Activated T-cell treated with anti-CD3 and anti-CD28 coated beads, Interleukin-2, amount 50 U/mL, for 72 hours (primary cell): ENCODE data around the gene DRC3. TPM values are rescaled to one million over a fixed set of nuclear protein-coding genes. Genes with fewer than 3 reads are reported as not detected.

Experiments
- ATAC-seq, 2 donors: fragments of 150-1000 bp; cut with Tn5 transposase; replicated peaks in 1 of 2; 2 replicates each; pipeline ENCODE4 v1.10.0; 2021; ENCODE audit warnings: moderate library complexity in 2 of 2, mild to moderate bottlenecking in 1 of 2
- DNase-seq, 2 donors: peaks; one replicate each; pipeline ENCODE4 v3.0.0; 2021 to 2022; ENCODE audit warnings: mixed read lengths in 1 of 2
- H3K27ac Mint-ChIP-seq: one replicate; pipeline ENCODE4 v1.8.0; 2022; ENCODE audit warnings: mild to moderate bottlenecking, moderate library complexity, mixed read lengths
- H3K27me3 Mint-ChIP-seq: one replicate; pipeline ENCODE4 v1.8.0; 2022; ENCODE audit warnings: low read depth, mixed read lengths
- H3K36me3 Mint-ChIP-seq, 2 donors: one replicate each; pipeline ENCODE4 v1.8.0; 2022; ENCODE audit warnings: mixed read lengths in 2 of 2, mild to moderate bottlenecking in 1 of 2; ENCODE audit not compliant: insufficient read depth in 2 of 2
- H3K4me1 Mint-ChIP-seq: one replicate; pipeline ENCODE4 v1.8.0; 2022; ENCODE audit warnings: low read depth, mixed read lengths
- H3K4me3 Mint-ChIP-seq, 2 donors: one replicate each; pipeline ENCODE4 v1.8.0; 2022; ENCODE audit warnings: mild to moderate bottlenecking in 2 of 2, mixed read lengths in 2 of 2, moderate library complexity in 2 of 2
- H3K9me3 Mint-ChIP-seq, 2 donors: one replicate each; pipeline ENCODE4 v1.8.0; 2022; ENCODE audit warnings: mixed read lengths in 2 of 2
- total RNA-seq, 2 donors: library from RNA; stranded (reverse); gene quantifications; one replicate each; pipeline ENCODE4 v1.2.3, GENCODE V29; 2022

The DRC3 gene
- total RNA-seq, 2 donors from 2014 or later = 0.39 to 0.43 TPM

- ATAC-seq (no peak), DNase-seq (no peak)
- H3K27ac Mint-ChIP-seq = no peak overlapping the region
- no peak overlapping the region for H3K4me3 Mint-ChIP-seq
- peaks cover 37% of the 10 kb centered on the region for H3K4me1 Mint-ChIP-seq
- no peaks in the 10 kb centered on the region for H3K27me3 Mint-ChIP-seq
- H3K9me3 Mint-ChIP-seq = no peaks in the 10 kb centered on the region
- no peaks in the 10 kb centered on the region for H3K36me3 Mint-ChIP-seq
These were observed 56.4 kb downstream of the DRC3 start for GRCh38 chr17:18028952-18029540.

DNA sequence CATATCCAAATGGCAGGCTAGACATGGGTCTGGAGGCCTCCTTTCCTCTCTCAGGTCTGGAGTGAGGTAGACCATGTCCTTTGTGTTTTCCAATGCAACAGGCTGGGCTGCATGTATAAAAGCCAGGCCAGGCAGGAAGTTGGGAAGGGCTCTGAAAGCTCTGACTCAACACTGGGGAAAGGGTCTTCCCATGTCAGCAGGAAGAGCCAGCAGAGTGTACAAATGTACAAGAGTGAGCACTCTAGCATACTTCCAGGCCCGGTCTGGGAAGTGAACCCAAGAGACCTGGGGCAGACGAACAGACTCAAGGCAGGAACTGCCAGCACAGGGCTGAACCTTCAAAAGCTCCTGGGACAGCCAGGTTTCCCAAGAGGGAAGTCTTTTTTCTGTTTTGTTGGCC, 59.3 kb downstream of the DRC3 start:
- no peaks in the 10 kb centered on the region for H3K36me3 Mint-ChIP-seq
- no peak for ATAC-seq
- H3K4me3 Mint-ChIP-seq = no peak overlapping the region
- no peaks in the 10 kb centered on the region for H3K27me3 Mint-ChIP-seq
- DNase-seq = no peak
- H3K4me1 Mint-ChIP-seq = peaks cover 19% of the 10 kb centered on the region
- no peaks in the 10 kb centered on the region for H3K9me3 Mint-ChIP-seq
- no peak overlapping the region for H3K27ac Mint-ChIP-seq

DNA sequence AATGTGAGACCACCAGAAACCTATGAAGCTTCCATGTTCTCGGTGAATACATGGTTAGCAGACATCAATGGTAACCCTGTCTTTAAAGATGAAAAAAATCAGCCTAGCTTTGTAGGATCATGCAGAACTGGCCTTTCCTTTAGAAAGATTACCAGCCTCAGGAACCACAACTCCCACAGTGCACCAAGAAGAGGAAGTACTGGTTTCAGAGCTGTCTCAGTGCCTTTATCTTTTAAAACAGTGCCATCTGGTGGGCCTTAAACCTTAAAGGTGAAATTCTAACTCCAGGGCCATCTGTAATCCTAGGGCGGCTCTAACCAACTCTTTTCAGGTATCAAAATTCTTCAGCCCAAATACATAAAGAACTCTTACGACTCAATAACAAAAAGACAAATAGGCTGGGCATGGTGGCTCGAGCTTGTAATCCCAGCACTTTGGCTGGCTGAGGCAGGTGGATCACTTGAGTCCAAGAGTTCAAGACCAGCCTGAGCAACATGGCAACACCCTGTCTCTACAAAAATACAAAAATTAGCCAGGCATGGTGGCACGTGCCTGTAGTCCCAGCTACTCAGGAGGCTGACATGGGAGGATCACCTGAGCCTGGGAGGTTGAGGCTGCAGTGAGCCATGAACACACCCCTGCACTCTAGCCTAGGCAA, 60.9 kb downstream of the DRC3 start:
- no peak overlapping the region for H3K27ac Mint-ChIP-seq
- peaks cover 34% of the 10 kb centered on the region for H3K4me1 Mint-ChIP-seq
- ATAC-seq (peak; percentile 64 to 73), DNase-seq (peak; percentile 62 to 65)
- no peaks in the 10 kb centered on the region for H3K9me3 Mint-ChIP-seq
- peaks cover 0 to 4% of the 10 kb centered on the region in 2 donors for H3K36me3 Mint-ChIP-seq
- H3K4me3 Mint-ChIP-seq = no peak overlapping the region
- no peaks in the 10 kb centered on the region for H3K27me3 Mint-ChIP-seq

GRCh38 chr17:18035704-18036103, 63.0 kb downstream of the DRC3 start:
- Mint-ChIP-seq H3K9me3 (no peaks in the 10 kb centered on the region), H3K36me3 (peaks cover 8 to 14% of the 10 kb centered on the region in 2 donors), H3K4me3 (no peak overlapping the region), H3K4me1 (peaks cover 42% of the 10 kb centered on the region), H3K27ac (no peak overlapping the region), H3K27me3 (no peaks in the 10 kb centered on the region)
- ATAC-seq (no peak), DNase-seq (no peak)

- no peak for ATAC-seq
- peaks cover 8 to 15% of the 10 kb centered on the region in 2 donors for H3K36me3 Mint-ChIP-seq
- no peaks in the 10 kb centered on the region for H3K9me3 Mint-ChIP-seq
- H3K27ac Mint-ChIP-seq = peak overlapping the region; percentile 10
- peak overlapping the region; percentile 81 to 93 for H3K4me3 Mint-ChIP-seq
- no peak for DNase-seq
- peaks cover 54% of the 10 kb centered on the region for H3K4me1 Mint-ChIP-seq
- no peaks in the 10 kb centered on the region for H3K27me3 Mint-ChIP-seq
These were observed 64.8 kb downstream of the DRC3 start for GRCh38 chr17:18037486-18037885.

DNA sequence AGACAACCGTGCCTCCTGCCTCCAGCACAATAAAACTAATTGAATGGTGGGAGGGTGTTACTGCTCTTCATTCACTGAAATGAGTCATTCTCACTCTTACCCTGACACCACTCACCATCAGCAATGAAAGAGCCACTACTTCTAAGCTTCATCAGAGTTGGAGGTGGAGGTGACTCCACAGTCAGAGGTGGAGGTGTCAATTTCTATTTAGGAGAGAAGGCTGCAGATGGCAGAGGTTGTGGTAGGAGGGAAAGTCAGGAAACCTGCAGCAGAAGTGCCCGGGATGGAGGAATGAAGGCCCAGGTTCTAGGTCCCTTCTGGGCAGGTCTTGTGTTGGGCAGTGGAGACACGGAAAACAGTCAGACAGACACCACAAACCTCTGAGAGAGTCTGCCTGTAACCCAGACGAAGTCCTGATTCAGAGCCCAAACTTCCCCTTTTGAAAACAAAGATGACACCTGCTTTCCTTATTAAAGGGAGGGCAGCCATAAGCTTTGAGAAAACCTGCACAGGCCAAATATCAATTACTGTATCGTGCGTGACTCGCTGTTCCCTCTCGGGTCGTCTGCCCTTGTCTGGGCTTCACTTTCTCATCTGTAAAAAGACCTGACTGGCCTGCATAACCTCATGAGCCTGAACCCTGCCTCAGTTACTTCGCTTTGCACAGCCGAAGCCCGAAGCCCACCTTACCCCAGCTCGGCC, 65.6 kb downstream of the DRC3 start:
- H3K4me3 Mint-ChIP-seq = peak overlapping the region; percentile 81 to 93
- H3K27ac Mint-ChIP-seq = peak overlapping the region; percentile 10
- no peaks in the 10 kb centered on the region for H3K27me3 Mint-ChIP-seq
- ATAC-seq = peak; percentile 41 to 44
- peak; percentile 33 to 45 for DNase-seq
- H3K9me3 Mint-ChIP-seq = no peaks in the 10 kb centered on the region
- peaks cover 8 to 15% of the 10 kb centered on the region in 2 donors for H3K36me3 Mint-ChIP-seq
- peaks cover 58% of the 10 kb centered on the region for H3K4me1 Mint-ChIP-seq

DNA sequence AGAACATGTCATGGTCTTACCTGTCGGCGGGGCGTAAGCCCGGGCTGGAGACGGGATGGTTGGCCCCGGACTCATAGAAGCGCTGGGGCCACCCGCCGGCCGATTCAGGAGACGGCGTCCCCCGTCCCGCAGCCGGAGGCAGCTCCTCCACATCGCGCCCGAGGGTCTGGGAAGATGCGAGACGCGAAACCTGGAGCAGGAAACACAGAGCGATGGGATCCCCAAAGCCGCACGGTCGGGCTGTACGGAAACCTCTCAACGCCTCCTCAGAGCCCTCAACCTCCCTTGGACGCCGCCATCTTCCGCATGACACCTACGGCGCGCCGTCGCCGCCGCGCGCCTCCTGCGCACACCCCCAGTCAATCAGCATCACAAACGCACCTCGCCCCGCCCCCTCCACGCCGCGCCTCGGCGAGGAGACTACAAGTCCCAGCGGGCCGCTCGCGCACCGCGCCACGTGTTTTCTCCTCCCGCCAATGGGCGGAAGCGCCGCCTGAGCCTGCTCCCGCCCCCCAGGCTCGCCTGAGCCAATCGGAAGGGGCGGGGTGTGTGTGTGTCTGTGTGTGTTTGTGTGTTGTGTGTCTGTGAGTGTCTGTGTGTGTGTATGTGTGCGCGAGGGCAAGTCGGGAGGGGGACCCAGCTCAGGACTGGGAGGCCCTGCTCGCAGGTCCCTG, 66.3 kb downstream of the DRC3 start, which contains the start of the genes ATPAF2 and GID4:
ATPAF2 (minus strand) TSS at position 308 of the 674 bp plus-strand sequence; CDS start at position 153, 155 bp downstream.
GID4 (plus strand) TSS at position 548 of the 674 bp plus-strand sequence; CDS start at position 605, 57 bp downstream.
- H3K4me1 Mint-ChIP-seq = peaks cover 51% of the 10 kb centered on the region
- no peaks in the 10 kb centered on the region for H3K27me3 Mint-ChIP-seq
- ATAC-seq = peak; percentile 92 to 93

GRCh38 chr17:18039535-18040260, 67.0 kb downstream of the DRC3 start:
- peak overlapping the region; percentile 82 to 96 for H3K4me3 Mint-ChIP-seq
- peaks cover 8 to 15% of the 10 kb centered on the region in 2 donors for H3K36me3 Mint-ChIP-seq
- peak; percentile 35 for ATAC-seq
- no peaks in the 10 kb centered on the region for H3K27me3 Mint-ChIP-seq
- peaks cover 46% of the 10 kb centered on the region for H3K4me1 Mint-ChIP-seq
- H3K27ac Mint-ChIP-seq = peak overlapping the region; percentile 88
- no peaks in the 10 kb centered on the region for H3K9me3 Mint-ChIP-seq
- peak; percentile 51 to 58 for DNase-seq

More for the DNA sequence above, 66.3 kb downstream of the DRC3 start, which contains the start of the genes ATPAF2 and GID4:
- Mint-ChIP-seq H3K4me3 (peak within 1 kb of the TSS; percentile 82 to 96), H3K9me3 (no peaks in the 10 kb centered on the region), H3K27ac (peak within 1 kb of the TSS; percentile 88), H3K36me3 (peaks cover 8 to 15% of the 10 kb centered on the region in 2 donors)
- peak; percentile 100 for DNase-seq

DNA sequence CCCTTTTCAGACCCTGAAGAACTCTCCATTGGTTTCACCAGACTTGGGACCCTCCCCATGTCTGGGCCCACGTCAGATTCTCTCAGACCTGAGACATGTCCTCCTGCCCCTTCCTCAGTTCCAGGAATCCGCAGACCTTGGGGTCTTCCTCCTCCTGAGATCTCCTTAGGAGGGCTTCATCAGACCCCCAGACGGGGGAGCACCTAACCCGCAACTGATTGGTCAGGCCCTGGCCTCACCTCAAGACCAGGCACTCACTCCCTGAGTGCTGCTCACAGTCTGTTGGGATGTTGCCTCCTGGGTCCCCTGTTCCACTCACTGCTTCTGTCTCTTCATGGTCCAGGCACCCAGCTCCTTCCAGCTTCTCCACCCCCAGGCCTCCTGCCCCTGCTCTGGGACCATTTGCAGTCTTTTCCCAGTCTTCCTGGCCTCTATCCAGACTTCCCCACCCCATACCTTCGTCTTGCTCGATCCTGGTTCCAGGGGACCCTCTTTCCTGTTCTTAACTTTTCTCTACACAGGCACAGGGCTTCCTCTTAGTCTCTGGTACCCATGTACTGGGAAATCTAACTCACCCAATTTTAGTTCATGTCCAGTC, 67.7 kb downstream of the DRC3 start:
- Mint-ChIP-seq H3K4me3 (peak overlapping the region; percentile 82 to 96), H3K27ac (peak overlapping the region; percentile 88), H3K9me3 (no peaks in the 10 kb centered on the region), H3K27me3 (no peaks in the 10 kb centered on the region), H3K4me1 (peaks cover 46% of the 10 kb centered on the region), H3K36me3 (peaks cover 8 to 15% of the 10 kb centered on the region in 2 donors)
- DNase-seq = no peak
- ATAC-seq = no peak

- peaks cover 8 to 15% of the 10 kb centered on the region in 2 donors for H3K36me3 Mint-ChIP-seq
- no peak for ATAC-seq
- DNase-seq = no peak
- H3K9me3 Mint-ChIP-seq = no peaks in the 10 kb centered on the region
- H3K4me1 Mint-ChIP-seq = peaks cover 46% of the 10 kb centered on the region
- no peaks in the 10 kb centered on the region for H3K27me3 Mint-ChIP-seq
- peak overlapping the region; percentile 82 to 96 for H3K4me3 Mint-ChIP-seq
- H3K27ac Mint-ChIP-seq = no peak overlapping the region
These were observed 69.1 kb downstream of the DRC3 start for GRCh38 chr17:18041776-18042175.

DNA sequence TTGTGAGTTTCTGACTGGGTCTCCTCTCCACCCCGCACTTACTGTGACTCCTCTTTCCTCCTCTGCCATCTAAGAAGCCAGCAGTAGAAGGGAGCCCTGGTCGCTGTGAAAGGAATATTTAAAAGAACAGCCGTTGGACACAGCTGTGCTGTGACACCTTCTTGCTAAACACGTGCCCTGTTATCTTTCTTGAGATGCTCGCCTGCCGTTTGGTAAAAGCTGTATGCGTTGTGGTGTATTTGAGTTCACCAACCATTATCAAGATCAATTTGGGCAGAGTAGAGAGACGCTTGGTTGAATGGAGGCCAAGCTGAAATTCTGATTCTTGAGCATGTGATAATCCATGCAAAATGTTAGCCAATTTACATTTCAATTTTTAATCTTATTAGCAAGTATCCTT, 70.3 kb downstream of the DRC3 start:
- DNase-seq (no peak), ATAC-seq (no peak)
- Mint-ChIP-seq H3K27ac (peak overlapping the region; percentile 31), H3K27me3 (no peaks in the 10 kb centered on the region), H3K9me3 (no peaks in the 10 kb centered on the region), H3K4me1 (peaks cover 36% of the 10 kb centered on the region), H3K4me3 (no peak overlapping the region), H3K36me3 (peaks cover 8 to 14% of the 10 kb centered on the region in 2 donors)

DNA sequence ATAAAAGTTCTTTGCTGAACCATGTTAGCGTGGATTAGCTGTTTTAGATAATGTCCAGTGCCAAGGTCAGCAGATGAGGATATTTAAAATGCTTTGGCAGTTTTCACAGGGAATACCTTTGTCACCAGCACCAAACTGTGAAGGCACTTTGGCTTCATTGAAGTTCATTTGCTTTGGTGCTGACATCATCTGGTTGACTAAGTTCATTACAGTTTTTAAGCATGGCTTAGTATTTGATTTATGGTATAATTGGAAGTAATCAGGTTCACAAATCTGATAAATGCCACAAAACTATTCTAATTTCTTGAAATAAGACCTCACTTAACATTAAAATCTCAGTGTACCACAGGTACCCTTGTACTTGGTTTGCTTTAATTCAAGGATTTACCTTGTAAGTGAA, 70.8 kb downstream of the DRC3 start:
- peaks cover 31% of the 10 kb centered on the region for H3K4me1 Mint-ChIP-seq
- no peaks in the 10 kb centered on the region for H3K27me3 Mint-ChIP-seq
- H3K9me3 Mint-ChIP-seq = no peaks in the 10 kb centered on the region
- DNase-seq (no peak), ATAC-seq (no peak)
- H3K27ac Mint-ChIP-seq = no peak overlapping the region
- H3K4me3 Mint-ChIP-seq = no peak overlapping the region
- H3K36me3 Mint-ChIP-seq = peaks cover 8 to 13% of the 10 kb centered on the region in 2 donors
